RWPE2 (cell line): ENCODE results near the gene CNTNAP2.
"Not testable (repeated sequence)": the region's sequence is repeated elsewhere in the genome, so short reads cannot be mapped to it uniquely, and the experiment has no call there.

Experiments used
- ATAC-seq: fragments of 200-7000 bp; cut with Tn5 transposase; 3 replicates; pipeline ENCODE4 v1.9.1; 2021; ENCODE audit warnings: low read depth
- DNase-seq: peaks from one replicate; pipeline ENCODE4 v3.0.0-alpha.2; 2020; ENCODE audit warnings: low spot score
- H3K27ac ChIP-seq: fragments of 450-650 bp; 2 replicates; pipeline ENCODE4 v1.5.1; 2017; ENCODE audit warnings: mild to moderate bottlenecking; ENCODE audit not compliant: poor library complexity, severe bottlenecking
- H3K27me3 ChIP-seq: fragments of 250-450 bp; sonication (Bioruptor Pico); 2 replicates; pipeline ENCODE4 v1.5.1; 2021; ENCODE audit warnings: mild to moderate bottlenecking, moderate library complexity; ENCODE audit not compliant: insufficient read depth, poor library complexity, severe bottlenecking
- H3K36me3 ChIP-seq: fragments of 250-450 bp; sonication (Bioruptor Pico); 2 replicates; pipeline ENCODE4 v1.5.1; 2020; ENCODE audit warnings: low read depth, mild to moderate bottlenecking, moderate library complexity
- H3K4me1 ChIP-seq: fragments of 250-450 bp; sonication (Bioruptor Pico); 2 replicates; pipeline ENCODE4 v1.5.1; 2021; ENCODE audit warnings: mild to moderate bottlenecking, moderate library complexity; ENCODE audit not compliant: insufficient read depth, poor library complexity, severe bottlenecking
- H3K4me3 ChIP-seq: fragments of 250-450 bp; sonication (Bioruptor Pico); 2 replicates; pipeline ENCODE4 v1.5.1; 2021; ENCODE audit warnings: mild to moderate bottlenecking, moderate library complexity; ENCODE audit not compliant: severe bottlenecking
- H3K9me3 ChIP-seq: fragments of 250-450 bp; sonication (Bioruptor Pico); 2 replicates; pipeline ENCODE4 v1.5.1; 2021; ENCODE audit warnings: mild to moderate bottlenecking, moderate library complexity; ENCODE audit not compliant: severe bottlenecking
- CTCF ChIP-seq: fragments of 450-650 bp; IDR thresholded peaks from one replicate; pipeline ENCODE4 v1.5.1; 2017; ENCODE audit warnings: mild to moderate bottlenecking, moderate library complexity; ENCODE audit not compliant: poor library complexity, severe bottlenecking

Gene CNTNAP2

GRCh38 chr7:148447221-148447849 lies 2330.7 kb downstream of the CNTNAP2 start:
- no peaks in the 10 kb centered on the region for H3K36me3 ChIP-seq
- TF ChIP-seq CTCF, result no peak
- H3K27me3 ChIP-seq, result no peaks in the 10 kb centered on the region
- H3K4me1 ChIP-seq, result no peaks in the 10 kb centered on the region
- DNase-seq (no peak), ATAC-seq (peak; percentile 29; the same call in 1 of the 3 replicates)
- H3K4me3 ChIP-seq, result no peak overlapping the region
- no peaks in the 10 kb centered on the region for H3K9me3 ChIP-seq
- H3K27ac ChIP-seq, result no peak overlapping the region

GRCh38 chr7:148451526-148451925 lies 2334.9 kb downstream of the CNTNAP2 start:
- DNase-seq, H3K27ac ChIP-seq, H3K4me1 ChIP-seq, ATAC-seq, H3K9me3 ChIP-seq, H3K36me3 ChIP-seq, H3K27me3 ChIP-seq, H3K4me3 ChIP-seq: not testable (repeated sequence)

- ATAC-seq, result no peak
- Histone ChIP-seq H3K27me3 (no peaks in the 10 kb centered on the region), H3K4me1 (no peaks in the 10 kb centered on the region)
Measured at GRCh38 chr7:148456351-148456750, 2339.8 kb downstream of the CNTNAP2 start.

GRCh38 chr7:148457310-148457921 lies 2340.8 kb downstream of the CNTNAP2 start:
- no peak for ATAC-seq

More at GRCh38 chr7:148456351-148456750, 2339.8 kb downstream of the CNTNAP2 start:
- Histone ChIP-seq H3K4me3 (no peak overlapping the region), H3K36me3 (no peaks in the 10 kb centered on the region), H3K27ac (no peak overlapping the region), H3K9me3 (no peaks in the 10 kb centered on the region)
- no peak for DNase-seq
- TF ChIP-seq CTCF, result no peak

GRCh38 chr7:148458263-148458662 lies 2341.7 kb downstream of the CNTNAP2 start:
- Histone ChIP-seq H3K27me3 (no peaks in the 10 kb centered on the region), H3K27ac (no peak overlapping the region), H3K4me3 (no peak overlapping the region), H3K36me3 (no peaks in the 10 kb centered on the region), H3K9me3 (no peaks in the 10 kb centered on the region), H3K4me1 (no peaks in the 10 kb centered on the region)
- ATAC-seq (peak; percentile 44; the same call in 1 of the 3 replicates), DNase-seq (no peak)
- TF ChIP-seq CTCF, result peak; percentile 11

More at GRCh38 chr7:148457310-148457921, 2340.8 kb downstream of the CNTNAP2 start:
- no peaks in the 10 kb centered on the region for H3K4me1 ChIP-seq
- no peak for TF ChIP-seq CTCF
- H3K27me3 ChIP-seq, result no peaks in the 10 kb centered on the region
- H3K4me3 ChIP-seq, result no peak overlapping the region
- no peaks in the 10 kb centered on the region for H3K36me3 ChIP-seq
- no peak overlapping the region for H3K27ac ChIP-seq
- DNase-seq, result no peak
- H3K9me3 ChIP-seq, result no peaks in the 10 kb centered on the region
